Calu3 (cell line): ENCODE data around the gene P2RX4. TPM values are rescaled to one million over a fixed set of nuclear protein-coding genes. Genes with fewer than 3 reads are reported as not detected.
A peak's percentile ranks its signal among the peaks of the same experiment; 100 is the strongest.
"Not testable (repeated sequence)": the region's sequence is repeated elsewhere in the genome, so short reads cannot be mapped to it uniquely, and the experiment has no call there.

Experiments
- BruUV-seq: library from RNA; stranded (reverse); fragments of 400-500 nt; replicated peaks from 2 replicates; lab custom pipeline; 2021; lab: Mats Ljungman, UMichigan
- CTCF ChIA-PET: fragments of 300-600 bp; sonication (Branson Sonifier 250); formaldehyde crosslinking; loops from one replicate; lab custom pipeline; 2022; ENCODE audit warnings: antibody characterized with exemption; lab: Charles Lee
- DNase-seq: peaks from one replicate; pipeline ENCODE4 v3.0.0; 2022
- H3K27ac Mint-ChIP-seq: one replicate; pipeline ENCODE4 v1.8.0; 2022; ENCODE audit warnings: mixed read lengths; ENCODE audit not compliant: unreplicated experiment
- H3K27me3 Mint-ChIP-seq: one replicate; pipeline ENCODE4 v1.8.0; 2022; ENCODE audit warnings: mixed read lengths; ENCODE audit not compliant: unreplicated experiment
- H3K36me3 Mint-ChIP-seq: one replicate; pipeline ENCODE4 v1.8.0; 2022; ENCODE audit warnings: mild to moderate bottlenecking, moderate library complexity, mixed read lengths; ENCODE audit not compliant: insufficient read depth, unreplicated experiment
- H3K4me1 Mint-ChIP-seq: one replicate; pipeline ENCODE4 v1.8.0; 2022; ENCODE audit warnings: mild to moderate bottlenecking, low read depth, mixed read lengths; ENCODE audit not compliant: unreplicated experiment
- H3K4me3 Mint-ChIP-seq: one replicate; pipeline ENCODE4 v1.8.0; 2022; ENCODE audit warnings: mild to moderate bottlenecking, low read depth, moderate library complexity, mixed read lengths; ENCODE audit not compliant: unreplicated experiment
- H3K9me3 Mint-ChIP-seq: one replicate; pipeline ENCODE4 v1.8.0; 2022; ENCODE audit warnings: low read depth, mixed read lengths; ENCODE audit not compliant: unreplicated experiment
- CTCF ChIP-seq: fragments of 200-600 bp; IDR thresholded peaks from one replicate; pipeline ENCODE4 v1.8.0; 2022; ENCODE audit warnings: antibody characterized with exemption; ENCODE audit not compliant: unreplicated experiment
- intact Hi-C: fragments of 100-400 bp; cut with micrococcal nuclease; formaldehyde crosslinking; loops from one replicate; pipeline ENCODE4 v1.10.0; 2022; ENCODE audit not compliant: unreplicated experiment
- total RNA-seq: library from RNA; stranded (reverse); gene quantifications from 2 replicates; pipeline ENCODE4 v1.2.3, GENCODE V29; 2022

The P2RX4 gene
- total RNA-seq, 1 experiment from 2014 or later = 38.7 TPM

- H3K4me1 Mint-ChIP-seq = no peaks in the 10 kb centered on the region
- H3K27ac Mint-ChIP-seq = no peak overlapping the region
- DNase-seq = no peak
- no TSS peak for BruUV-seq
- no peaks in the 10 kb centered on the region for H3K27me3 Mint-ChIP-seq
- H3K36me3 Mint-ChIP-seq = no peaks in the 10 kb centered on the region
- CTCF ChIA-PET = interaction anchor here (0.5 kb wide), 1 partner anchor 9 kb away, joined by 4 read pairs; no protein-coding TSS in a partner anchor
- TF ChIP-seq CTCF = no peak
- H3K4me3 Mint-ChIP-seq = no peak overlapping the region
- no peaks in the 10 kb centered on the region for H3K9me3 Mint-ChIP-seq
- intact Hi-C loops = no loop called here
Observed at GRCh38 chr12:121203482-121203881, 6.4 kb upstream of the P2RX4 start.

- intact Hi-C loops = no loop called here
- no peak for DNase-seq
- Mint-ChIP-seq H3K4me1 (no peaks in the 10 kb centered on the region), H3K9me3 (no peaks in the 10 kb centered on the region), H3K36me3 (peaks cover 8% of the 10 kb centered on the region), H3K27ac (no peak overlapping the region), H3K27me3 (no peaks in the 10 kb centered on the region), H3K4me3 (no peak overlapping the region)
- no peak for TF ChIP-seq CTCF
- no TSS peak for BruUV-seq
- CTCF ChIA-PET = no interaction called here
Observed at GRCh38 chr12:121205491-121205890, 4.4 kb upstream of the P2RX4 start.

DNA sequence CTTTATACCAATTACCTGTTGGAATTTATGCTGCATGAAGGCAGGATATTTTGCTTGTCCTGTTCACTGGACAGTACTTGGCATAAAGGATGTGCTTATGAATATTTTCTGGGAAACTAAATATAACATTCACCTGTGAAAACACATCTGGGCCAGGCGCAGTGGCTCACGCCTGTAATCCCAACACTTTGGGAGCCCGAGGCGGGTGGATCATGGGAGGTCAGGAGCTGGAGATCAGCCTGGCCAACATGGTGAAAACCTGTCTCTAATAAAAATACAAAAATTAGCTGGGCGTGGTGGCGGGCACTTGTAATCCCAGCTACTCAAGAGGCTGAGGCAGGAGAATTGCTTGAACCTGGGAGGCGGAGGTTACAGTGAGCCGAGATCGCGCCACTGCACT lies 1.4 kb upstream of the P2RX4 start:
- CTCF ChIA-PET = interaction anchor here (0.6 kb wide), 1 partner anchor 800 kb away, joined by 3 read pairs; no protein-coding TSS in a partner anchor
- peak overlapping the region; percentile 73 for H3K4me3 Mint-ChIP-seq
- H3K4me1 Mint-ChIP-seq, H3K9me3 Mint-ChIP-seq, H3K27me3 Mint-ChIP-seq, BruUV-seq, H3K27ac Mint-ChIP-seq, DNase-seq, intact Hi-C loops: not testable (repeated sequence)
- H3K36me3 Mint-ChIP-seq = peaks cover 16% of the 10 kb centered on the region

GRCh38 chr12:121209221-121209620 lies 708 bp upstream of the P2RX4 start:
- Mint-ChIP-seq H3K36me3 (peaks cover 16% of the 10 kb centered on the region), H3K4me3 (peak overlapping the region; percentile 73), H3K9me3 (no peaks in the 10 kb centered on the region), H3K4me1 (peaks cover 3% of the 10 kb centered on the region), H3K27me3 (no peaks in the 10 kb centered on the region), H3K27ac (no peak overlapping the region)
- TSS peak; percentile 67 for BruUV-seq
- intact Hi-C loops = no loop called here
- no peak for TF ChIP-seq CTCF
- DNase-seq = no peak
- CTCF ChIA-PET = no interaction called here

DNA sequence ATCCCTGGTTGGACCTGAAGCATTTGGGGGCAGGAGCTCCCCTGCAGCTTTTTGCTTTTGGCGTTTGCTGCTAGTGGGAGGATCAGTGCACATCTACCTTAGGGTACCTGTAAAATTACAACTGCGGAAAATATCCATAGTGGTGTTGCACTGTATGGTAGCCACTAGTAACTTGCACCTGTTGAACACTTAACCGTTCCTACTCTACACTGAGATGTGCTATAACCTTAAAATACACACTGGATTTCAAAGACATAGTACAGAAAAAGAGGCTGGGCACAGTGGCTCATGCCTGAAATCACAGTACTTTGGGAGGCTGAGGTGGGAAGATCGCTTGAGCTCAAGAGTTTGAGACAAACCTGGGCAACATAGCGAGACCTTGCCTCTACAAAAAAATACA lies 2.9 kb downstream of the P2RX4 start:
- intact Hi-C loops = no loop called here
- H3K27me3 Mint-ChIP-seq = no peaks in the 10 kb centered on the region
- no TSS peak for BruUV-seq
- H3K36me3 Mint-ChIP-seq = peaks cover 23% of the 10 kb centered on the region
- no peaks in the 10 kb centered on the region for H3K9me3 Mint-ChIP-seq
- H3K27ac Mint-ChIP-seq = no peak overlapping the region
- TF ChIP-seq CTCF = no peak
- CTCF ChIA-PET = interaction anchor here (0.7 kb wide), 1 partner anchor 270 kb away, joined by 4 read pairs; no protein-coding TSS in a partner anchor
- no peak overlapping the region for H3K4me3 Mint-ChIP-seq
- H3K4me1 Mint-ChIP-seq = peaks cover 33% of the 10 kb centered on the region
- DNase-seq = no peak
